Keratinocyte (primary cell): ENCODE results near the gene RHOG. TPM values are rescaled to one million over a fixed set of nuclear protein-coding genes. Genes with fewer than 3 reads are reported as not detected.

Experiments used
- DNase-seq: peaks from one replicate; pipeline ENCODE4 v3.0.0-alpha.2; 2011; ENCODE audit warnings: low read depth, missing footprints, low spot score
- FAIRE-seq: peaks from 2 replicates; lab custom pipeline; 2011; peaks lifted over from hg19 to GRCh38; lab: Jason Lieb, UNC
- H2AFZ ChIP-seq: 2 replicates; pipeline ENCODE4 v1.6.0; 2012; ENCODE audit warnings: low read length, control low read depth, inconsistent platforms; ENCODE audit not compliant: control insufficient read depth
- H3K27ac ChIP-seq: 2 replicates; pipeline ENCODE4 v1.5.1; 2011; ENCODE audit warnings: low read length; ENCODE audit not compliant: control insufficient read depth, insufficient read depth
- H3K27me3 ChIP-seq: 3 replicates; pipeline ENCODE4 v1.6.0; 2011; ENCODE audit warnings: low read length; ENCODE audit not compliant: control insufficient read depth, insufficient read depth; ENCODE audit errors: extremely low read depth
- H3K36me3 ChIP-seq, 2 experiments: 2 replicates in 1 of 2; 3 replicates in 1 of 2; pipeline ENCODE4 v1.5.1; 2011; ENCODE audit warnings: low read length in 2 of 2, mild to moderate bottlenecking in 1 of 2; ENCODE audit not compliant: control insufficient read depth in 2 of 2, insufficient read depth in 2 of 2; ENCODE audit errors: extremely low read depth in 1 of 2
- H3K4me1 ChIP-seq: 3 replicates; pipeline ENCODE4 v1.5.1; 2011; ENCODE audit warnings: low read length; ENCODE audit not compliant: control insufficient read depth, insufficient read depth; ENCODE audit errors: extremely low read depth
- H3K4me2 ChIP-seq: 3 replicates; pipeline ENCODE4 v1.6.0; 2011; ENCODE audit warnings: low read depth, low read length; ENCODE audit not compliant: control insufficient read depth, insufficient read depth; ENCODE audit errors: extremely low read depth
- H3K4me3 ChIP-seq, 3 experiments: fragments of 200-600 bp in 1 of 3; sonication (generic) in 1 of 3; 2 replicates in 2 of 3; 3 replicates in 1 of 3; pipeline ENCODE4 v1.5.1; 2011 to 2016; ENCODE audit warnings: low read length in 3 of 3, mild to moderate bottlenecking in 3 of 3, control low read depth in 2 of 3, inconsistent platforms in 1 of 3, low read depth in 1 of 3, mixed read lengths in 1 of 3, mixed run types in 1 of 3, moderate library complexity in 1 of 3; ENCODE audit not compliant: control insufficient read depth in 2 of 3, insufficient read depth in 2 of 3; ENCODE audit errors: extremely low read depth in 1 of 3
- H3K79me2 ChIP-seq: 2 replicates; pipeline ENCODE4 v1.6.0; 2012; ENCODE audit warnings: low read length; ENCODE audit not compliant: control insufficient read depth, insufficient read depth
- H3K9ac ChIP-seq: 3 replicates; pipeline ENCODE4 v1.6.0; 2011; ENCODE audit warnings: low read length; ENCODE audit not compliant: control insufficient read depth, insufficient read depth; ENCODE audit errors: extremely low read depth
- H3K9me1 ChIP-seq: 3 replicates; pipeline ENCODE4 v1.6.0; 2011; ENCODE audit warnings: low read length; ENCODE audit not compliant: control insufficient read depth, insufficient read depth; ENCODE audit errors: extremely low read depth
- H3K9me3 ChIP-seq: 2 replicates; pipeline ENCODE4 v1.5.1; 2012; ENCODE audit warnings: low read depth, low read length; ENCODE audit not compliant: control insufficient read depth
- H4K20me1 ChIP-seq: 3 replicates; pipeline ENCODE4 v1.6.0; 2011; ENCODE audit warnings: low read length; ENCODE audit not compliant: control insufficient read depth, insufficient read depth; ENCODE audit errors: extremely low read depth
- EZH2 ChIP-seq: IDR thresholded peaks from one replicate; pipeline ENCODE4 v1.6.1; 2012; ENCODE audit warnings: inconsistent platforms, mild to moderate bottlenecking, low read length, moderate library complexity
- dilution Hi-C: fragments of 300-500 bp; cut with MboI; formaldehyde crosslinking; loops from one replicate; pipeline ENCODE4 v1.7.0; 2020; ENCODE audit warnings: low sequenced_read_pairs; ENCODE audit not compliant: extremely low pct_ligation_motif_present
- polyA plus RNA-seq, 5 experiments: library from polyadenylated mRNA; depleted of rRNA in 3 of 5; stranded (reverse) in 3 of 5; stranded (forward) in 1 of 5; unstranded in 1 of 5; fragments of >200 nt; gene quantifications; 1 replicate in 1 of 5; 2 replicates in 3 of 5; 3 replicates in 1 of 5; pipeline versions ENCODE4 v1.2.1 to v1.2.3, GENCODE V29; 2011 to 2012; ENCODE audit warnings: missing spikeins in 2 of 5, low read depth in 1 of 5, low replicate concordance in 1 of 5
- TF ChIP-seq, protein P1 (sequence below), 3 experiments: IDR thresholded peaks in 1 of 3; conservative IDR thresholded peaks in 1 of 3; optimal IDR thresholded peaks in 1 of 3; 2 replicates in 2 of 3; 3 replicates in 1 of 3; pipeline versions ENCODE3 to v1.5.1; 2011; ENCODE audit warnings: low read length in 3 of 3, mild to moderate bottlenecking in 3 of 3, moderate library complexity in 2 of 3, control low read depth in 1 of 3, inconsistent platforms in 1 of 3; ENCODE audit not compliant: insufficient read depth in 2 of 3; ENCODE audit errors: extremely low read depth in 1 of 3

Gene RHOG
- polyA plus RNA-seq, 1 donor (not counting 4 experiments of a cell fraction or from before 2014, with no cell fraction given), result 39.8 TPM

GRCh38 chr11:3853545-3853842, 12.7 kb upstream of the RHOG start:
- Histone ChIP-seq H3K27ac (no peak overlapping the region), H2AFZ (no peak overlapping the region), H4K20me1 (no peaks in the 10 kb centered on the region), H3K4me2 (no peak overlapping the region), H3K9me3 (no peaks in the 10 kb centered on the region), H3K36me3 (no peaks in the 10 kb centered on the region), H3K4me1 (peaks cover 27% of the 10 kb centered on the region), H3K79me2 (peaks cover 29% of the 10 kb centered on the region), H3K4me3 (no peak overlapping the region), H3K9ac (no peak overlapping the region), H3K9me1 (no peaks in the 10 kb centered on the region), H3K27me3 (no peaks in the 10 kb centered on the region)
- TF ChIP-seq EZH2, result no peak
- TF ChIP-seq, protein P1, sequence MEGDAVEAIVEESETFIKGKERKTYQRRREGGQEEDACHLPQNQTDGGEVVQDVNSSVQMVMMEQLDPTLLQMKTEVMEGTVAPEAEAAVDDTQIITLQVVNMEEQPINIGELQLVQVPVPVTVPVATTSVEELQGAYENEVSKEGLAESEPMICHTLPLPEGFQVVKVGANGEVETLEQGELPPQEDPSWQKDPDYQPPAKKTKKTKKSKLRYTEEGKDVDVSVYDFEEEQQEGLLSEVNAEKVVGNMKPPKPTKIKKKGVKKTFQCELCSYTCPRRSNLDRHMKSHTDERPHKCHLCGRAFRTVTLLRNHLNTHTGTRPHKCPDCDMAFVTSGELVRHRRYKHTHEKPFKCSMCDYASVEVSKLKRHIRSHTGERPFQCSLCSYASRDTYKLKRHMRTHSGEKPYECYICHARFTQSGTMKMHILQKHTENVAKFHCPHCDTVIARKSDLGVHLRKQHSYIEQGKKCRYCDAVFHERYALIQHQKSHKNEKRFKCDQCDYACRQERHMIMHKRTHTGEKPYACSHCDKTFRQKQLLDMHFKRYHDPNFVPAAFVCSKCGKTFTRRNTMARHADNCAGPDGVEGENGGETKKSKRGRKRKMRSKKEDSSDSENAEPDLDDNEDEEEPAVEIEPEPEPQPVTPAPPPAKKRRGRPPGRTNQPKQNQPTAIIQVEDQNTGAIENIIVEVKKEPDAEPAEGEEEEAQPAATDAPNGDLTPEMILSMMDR (optimal IDR thresholded peaks at IDR 0.05 in 1 of 3, IDR thresholded peaks at IDR 0.05 in 1 of 3, conservative IDR thresholded peaks at IDR 0.05 in 1 of 3; ENCODE audit: extremely low read depth in 1 of 3, insufficient read depth in 2 of 3, low read length in 3 of 3), result no peak
- dilution Hi-C loops, result loop anchor here (25.0 kb wide), 1 partner anchor 209 kb away; no protein-coding TSS in a partner anchor
- DNase-seq, result no peak
- FAIRE-seq, result no peak

- Histone ChIP-seq H3K4me2 (no peak overlapping the region), H2AFZ (no peak overlapping the region), H3K9me1 (no peaks in the 10 kb centered on the region), H3K27me3 (no peaks in the 10 kb centered on the region), H3K9ac (no peak overlapping the region), H3K4me1 (peaks cover 4% of the 10 kb centered on the region), H3K27ac (no peak overlapping the region), H4K20me1 (no peaks in the 10 kb centered on the region), H3K36me3 (no peaks in the 10 kb centered on the region), H3K79me2 (no peaks in the 10 kb centered on the region), H3K4me3 (no peak overlapping the region), H3K9me3 (no peaks in the 10 kb centered on the region)
- FAIRE-seq, result peak; percentile 78
- DNase-seq, result no peak
- TF ChIP-seq EZH2, result no peak
- TF ChIP-seq, protein P1 (optimal IDR thresholded peaks at IDR 0.05 in 1 of 3, IDR thresholded peaks at IDR 0.05 in 1 of 3, conservative IDR thresholded peaks at IDR 0.05 in 1 of 3; ENCODE audit: extremely low read depth in 1 of 3, insufficient read depth in 2 of 3, low read length in 3 of 3), result peak; percentile 55 to 67 (median 57)
- dilution Hi-C loops, result no loop called here
These were observed 8.6 kb upstream of the RHOG start for GRCh38 chr11:3849297-3849874.
